IMR-90 (cell line): ENCODE measurements around the gene EXO1. TPM values are rescaled to one million over a fixed set of nuclear protein-coding genes. Genes with fewer than 3 reads are reported as not detected.

Experiments used
- ATAC-seq: fragments of 200-7000 bp; cut with Tn5 transposase; 2 replicates; pipeline ENCODE4 v1.9.1; 2020; ENCODE audit warnings: low read depth, mild to moderate bottlenecking, moderate library complexity
- BruUV-seq: library from RNA; stranded (reverse); fragments of 400-500 nt; replicated peaks from 2 replicates; lab custom pipeline; 2021; lab: Mats Ljungman, UMichigan
- CTCF ChIA-PET: fragments of 300-600 bp; formaldehyde crosslinking; extraction: SDS; loops from one replicate; lab custom pipeline; 2021; ENCODE audit warnings: antibody characterized with exemption; lab: Yijun Ruan, JAX
- POLR2A ChIA-PET: fragments of 300-600 bp; sonication (Branson Sonifier 250); formaldehyde crosslinking; loops from one replicate; lab custom pipeline; 2022; ENCODE audit warnings: antibody characterized with exemption; ENCODE audit not compliant: unreplicated experiment; lab: Charles Lee
- DNase-seq: peaks from one replicate; pipeline ENCODE4 v3.0.0; 2013
- H2AFZ ChIP-seq: replicated peaks from 2 replicates; pipeline ENCODE3; 2013; ENCODE audit warnings: low read length, mild to moderate bottlenecking; ENCODE audit not compliant: poor library complexity
- H2AK5ac ChIP-seq: 2 replicates; pipeline ENCODE4 v1.6.1; 2013; ENCODE audit warnings: low read depth, low read length, inconsistent platforms
- H2AK9ac ChIP-seq: replicated peaks from 2 replicates; pipeline ENCODE3; 2013; ENCODE audit warnings: mild to moderate bottlenecking, low read depth, low read length, moderate library complexity; ENCODE audit not compliant: poor library complexity
- H2BK120ac ChIP-seq: 2 replicates; pipeline ENCODE4 v1.6.1; 2013; ENCODE audit warnings: low read depth, low read length, inconsistent platforms
- H2BK15ac ChIP-seq: 3 replicates; pipeline ENCODE4 v1.6.1; 2013; ENCODE audit warnings: low read depth, low read length, inconsistent platforms
- H2BK20ac ChIP-seq: 2 replicates; pipeline ENCODE4 v1.6.1; 2013; ENCODE audit warnings: low read depth, mild to moderate bottlenecking, inconsistent platforms, low read length, moderate library complexity
- H2BK5ac ChIP-seq: 2 replicates; pipeline ENCODE4 v1.6.1; 2013; ENCODE audit warnings: mild to moderate bottlenecking, low read depth, low read length, inconsistent platforms; ENCODE audit not compliant: poor library complexity, severe bottlenecking
- H3K14ac ChIP-seq: replicated peaks from 2 replicates; pipeline ENCODE4 v1.6.1; 2013; ENCODE audit warnings: low read depth, low read length, inconsistent platforms
- H3K18ac ChIP-seq: 2 replicates; pipeline ENCODE4 v1.6.1; 2013; ENCODE audit warnings: low read depth, low read length, control low read depth
- H3K23ac ChIP-seq: 2 replicates; pipeline ENCODE4 v1.6.1; 2013; ENCODE audit warnings: low read depth, low read length, inconsistent platforms
- H3K27ac ChIP-seq: 2 replicates; pipeline ENCODE4 v1.5.1; 2013; ENCODE audit warnings: mild to moderate bottlenecking, control low read depth, low read length; ENCODE audit not compliant: insufficient read depth
- H3K27me3 ChIP-seq: 2 replicates; pipeline ENCODE4 v1.6.1; 2013; ENCODE audit warnings: low read length; ENCODE audit not compliant: control insufficient read depth, insufficient read depth
- H3K36me3 ChIP-seq: 2 replicates; pipeline ENCODE4 v1.6.1; 2013; ENCODE audit warnings: low read length, mixed read lengths; ENCODE audit not compliant: control insufficient read depth, insufficient read depth
- H3K4ac ChIP-seq: 2 replicates; pipeline ENCODE4 v1.6.1; 2013; ENCODE audit warnings: low read depth, low read length, inconsistent platforms
- H3K4me1 ChIP-seq: 2 replicates; pipeline ENCODE4 v1.6.1; 2013; ENCODE audit warnings: low read length, mixed read lengths; ENCODE audit not compliant: control insufficient read depth, insufficient read depth
- H3K4me2 ChIP-seq: 2 replicates; pipeline ENCODE4 v1.6.1; 2013; ENCODE audit warnings: low read depth, mild to moderate bottlenecking, control low read depth, low read length, moderate library complexity
- H3K4me3 ChIP-seq: 2 replicates; pipeline ENCODE4 v1.5.1; 2013; ENCODE audit warnings: low read depth, mild to moderate bottlenecking, control low read depth, low read length, moderate library complexity; ENCODE audit not compliant: insufficient read depth
- H3K56ac ChIP-seq: 2 replicates; pipeline ENCODE4 v1.6.1; 2013; ENCODE audit warnings: low read length, inconsistent platforms; ENCODE audit not compliant: insufficient read depth; ENCODE audit errors: extremely low read depth
- H3K79me1 ChIP-seq, 2 experiments: 2 replicates each; pipeline ENCODE4 v1.6.1; 2013; ENCODE audit warnings: low read length in 2 of 2, inconsistent platforms in 1 of 2, low read depth in 1 of 2
- H3K9ac ChIP-seq: 2 replicates; pipeline ENCODE4 v1.6.1; 2013; ENCODE audit warnings: low read depth, low read length, control low read depth
- H3K9me1 ChIP-seq: 2 replicates; pipeline ENCODE4 v1.6.1; 2013; ENCODE audit warnings: low read length, inconsistent platforms; ENCODE audit not compliant: insufficient read depth
- H3K9me3 ChIP-seq: 2 replicates; pipeline ENCODE4 v1.6.1; 2013; ENCODE audit warnings: low read length; ENCODE audit not compliant: control insufficient read depth, insufficient read depth
- H4K20me1 ChIP-seq: 2 replicates; pipeline ENCODE4 v1.6.1; 2013; ENCODE audit warnings: low read length, inconsistent platforms; ENCODE audit not compliant: insufficient read depth
- H4K5ac ChIP-seq: 2 replicates; pipeline ENCODE4 v1.6.1; 2013; ENCODE audit warnings: mild to moderate bottlenecking, low read depth, low read length, control low read depth
- H4K8ac ChIP-seq, 2 experiments: 2 replicates each; pipeline ENCODE4 v1.6.1; 2013; ENCODE audit warnings: low read depth in 2 of 2, low read length in 2 of 2, control low read depth in 1 of 2, inconsistent platforms in 1 of 2
- H4K91ac ChIP-seq: 2 replicates; pipeline ENCODE4 v1.6.1; 2013; ENCODE audit warnings: low read depth, low read length, inconsistent platforms; ENCODE audit not compliant: insufficient read depth
- CHD1 ChIP-seq: IDR thresholded peaks from 2 replicates; pipeline ENCODE4 v1.6.1; 2012; ENCODE audit warnings: low read depth, low read length, improper control_type of control experiment
- FOS ChIP-seq: fragments of 150-350 bp; IDR thresholded peaks from 2 replicates; pipeline ENCODE4 v1.6.1; 2016; ENCODE audit warnings: low read depth, low read length
- NFE2L2 ChIP-seq: fragments of 150-350 bp; IDR thresholded peaks from 2 replicates; pipeline ENCODE4 v1.6.1; 2016; ENCODE audit warnings: low read depth, mild to moderate bottlenecking, low read length
- RFX5 ChIP-seq: IDR thresholded peaks from 2 replicates; pipeline ENCODE4 v1.8.0; 2012; ENCODE audit warnings: low read depth, mild to moderate bottlenecking, low read length, moderate library complexity
- WGBS, 2 experiments: methylation state at CpG; one replicate each; pipeline versions ENCODE4 v1.1.5 to v1.1.7; 2013; ENCODE audit warnings: missing lambda C conversion rate in 2 of 2; ENCODE audit not compliant: insufficient read length in 1 of 2; ENCODE audit errors: extremely low coverage in 2 of 2; 5-methylcytosine and 5-hydroxymethylcytosine counted together
- dilution Hi-C: fragments of 300-500 bp; cut with HindIII; formaldehyde crosslinking; loops from one replicate; pipeline ENCODE4 v1.14.3; 2018; ENCODE audit warnings: low sequenced_read_pairs; ENCODE audit not compliant: unreplicated experiment
- in situ Hi-C: fragments of 300-500 bp; cut with MboI; formaldehyde crosslinking; loops from 3 replicates; pipeline ENCODE4 v1.14.3; 2019; ENCODE audit warnings: low sequenced_read_pairs, inconsistent platforms, mixed read lengths
- intact Hi-C: fragments of 100-400 bp; cut with micrococcal nuclease; formaldehyde crosslinking; loops from 2 replicates; pipeline ENCODE4 v1.10.0; 2022
- polyA plus RNA-seq, 3 experiments: library from polyadenylated mRNA; depleted of rRNA; stranded (reverse); fragments of >200 nt; gene quantifications; 2 replicates each; pipeline ENCODE4 v1.2.3, GENCODE V29; 2012; ENCODE audit warnings: low replicate concordance in 1 of 3
- total RNA-seq: library from RNA; depleted of rRNA; stranded (reverse); fragments of >200 nt; gene quantifications from 2 replicates; pipeline ENCODE4 v1.2.3, GENCODE V29; 2012

Gene EXO1
- total and polyA plus RNA-seq, 2 of the 4 experiments (the other 2 are of a cell fraction) = 5.1 to 12.9 TPM

- H3K27ac ChIP-seq = no peak overlapping the region
- no peak overlapping the region for H3K4me2 ChIP-seq
- H4K8ac ChIP-seq = no peak overlapping the region
- H2BK15ac ChIP-seq = no peak overlapping the region
- no peak overlapping the region for H2BK20ac ChIP-seq
- H3K9me1 ChIP-seq = no peaks in the 10 kb centered on the region
- no peak overlapping the region for H2AK9ac ChIP-seq
- H3K4me1 ChIP-seq = no peaks in the 10 kb centered on the region
- H4K20me1 ChIP-seq = no peaks in the 10 kb centered on the region
- H3K18ac ChIP-seq = no peak overlapping the region
- WGBS, 2 experiments = 100% methylated on average over 2 of the region's 7 CpGs; no CpG with 5 or more reads in 1 of the 2 experiments
- no peak overlapping the region for H2AFZ ChIP-seq
- no peak overlapping the region for H3K9ac ChIP-seq
- intact Hi-C loops (no loop called here), dilution Hi-C loops (no loop called here), in situ Hi-C loops (no loop called here)
- ChIA-PET POLR2A (no interaction called here), CTCF (no interaction called here)
- H3K36me3 ChIP-seq = no peaks in the 10 kb centered on the region
- H3K4ac ChIP-seq = no peak overlapping the region
- H2BK5ac ChIP-seq = no peak overlapping the region
- no peak overlapping the region for H2AK5ac ChIP-seq
- BruUV-seq = no TSS peak
- H3K79me1 ChIP-seq = no peaks in the 10 kb centered on the region
- no peak overlapping the region for H3K56ac ChIP-seq
- no peak for ATAC-seq
- H3K27me3 ChIP-seq = no peaks in the 10 kb centered on the region
- no peak overlapping the region for H4K5ac ChIP-seq
- H2BK120ac ChIP-seq = no peak overlapping the region
- H3K9me3 ChIP-seq = no peaks in the 10 kb centered on the region
- H3K14ac ChIP-seq = no peak overlapping the region
- no peak overlapping the region for H3K23ac ChIP-seq
- H3K4me3 ChIP-seq = no peak overlapping the region
- no peak for TF ChIP-seq NFE2L2
- no peak for TF ChIP-seq CHD1
- no peak for TF ChIP-seq FOS
- no peak for TF ChIP-seq RFX5
- no peak overlapping the region for H4K91ac ChIP-seq
- no peak for DNase-seq
These were observed 68.2 kb downstream of the EXO1 start for GRCh38 chr1:241916196-241916595.
